ENCODE measurements around the gene ABCC3.

DNA sequence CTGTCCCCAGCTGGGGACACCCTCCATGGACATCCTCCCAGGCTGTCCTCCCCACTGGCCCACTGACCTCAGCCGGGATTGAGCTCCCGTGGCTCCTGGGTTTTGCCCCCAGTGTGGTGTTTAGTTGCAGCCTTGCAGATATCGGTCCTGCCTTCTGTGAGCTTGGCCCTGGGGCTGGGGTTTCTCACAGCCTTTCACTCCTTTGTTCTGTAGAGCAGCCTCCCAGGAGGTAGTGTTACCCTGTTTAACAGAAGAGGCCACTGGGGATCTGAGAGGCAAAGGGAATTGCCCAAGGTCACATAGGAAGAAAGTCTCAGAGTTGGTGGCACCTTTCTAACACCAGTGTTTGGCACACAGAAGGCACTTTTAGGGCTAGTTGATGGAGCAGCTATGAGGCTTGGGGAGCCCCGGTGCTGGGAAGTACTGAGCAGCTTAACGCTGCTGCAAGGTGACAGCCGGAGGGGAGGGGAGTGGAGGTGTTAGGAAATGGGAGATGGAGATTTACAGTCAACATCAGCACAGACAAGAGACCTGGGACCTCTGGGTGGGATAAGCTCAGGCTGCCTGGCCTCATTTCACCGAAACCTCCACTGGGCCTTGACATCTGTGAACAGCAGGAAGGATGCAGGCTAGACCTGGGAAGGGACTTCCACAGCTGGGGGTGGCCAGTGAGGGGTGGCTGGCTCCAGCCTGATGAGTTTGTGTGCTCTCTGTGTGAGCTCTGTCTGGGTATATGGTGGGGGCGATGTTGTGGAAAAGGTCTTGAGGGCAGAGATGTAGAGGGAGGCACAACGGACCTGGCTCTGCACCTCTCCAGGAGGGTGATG is 48.0 kb upstream of the ABCC3 start:
- TF ChIP-seq KDM4B (IDR thresholded peaks at IDR 0.05; ENCODE audit: borderline replicate concordance in 2 of 2, low read depth in 1 of 2) (no peak), ELF4 (CRISPR knock-in tag; IDR thresholded peaks at IDR 0.05) (no peak)
